Muscle of leg (tissue), 16 donors: ENCODE results near the gene TBP. TPM values are rescaled to one million over a fixed set of nuclear protein-coding genes. Genes with fewer than 3 reads are reported as not detected.
A peak's percentile ranks its signal among the peaks of the same experiment; 100 is the strongest.
"Not testable (repeated sequence)": the region's sequence is repeated elsewhere in the genome, so short reads cannot be mapped to it uniquely, and the experiment has no call there.

Experiments
- DNase-seq: peaks from one replicate; pipeline ENCODE4 v3.0.0; 2013
- H3K27ac ChIP-seq: one replicate; pipeline ENCODE4 v1.5.1; 2013; ENCODE audit warnings: mild to moderate bottlenecking, low read length, control low read depth
- H3K27me3 ChIP-seq: one replicate; pipeline ENCODE4 v1.6.1; 2013; ENCODE audit warnings: low read length; ENCODE audit not compliant: control insufficient read depth, insufficient read depth
- H3K36me3 ChIP-seq: one replicate; pipeline ENCODE4 v1.6.1; 2013; ENCODE audit warnings: low read length; ENCODE audit not compliant: control insufficient read depth, insufficient read depth
- H3K4me1 ChIP-seq: one replicate; pipeline ENCODE4 v1.6.1; 2013; ENCODE audit warnings: low read length; ENCODE audit not compliant: control insufficient read depth, insufficient read depth
- H3K4me3 ChIP-seq: one replicate; pipeline ENCODE4 v1.5.1; 2013; ENCODE audit warnings: low read length, control low read depth
- H3K9me3 ChIP-seq: replicated peaks from 2 replicates; pipeline ENCODE4 v1.6.1; 2013; ENCODE audit warnings: low read depth, low read length; ENCODE audit not compliant: control insufficient read depth
- WGBS: methylation state at CpG from one replicate; pipeline ENCODE4 v1.1.5; 2013; ENCODE audit warnings: missing lambda C conversion rate; ENCODE audit not compliant: insufficient coverage; 5-methylcytosine and 5-hydroxymethylcytosine counted together
- long read RNA-seq, 11 donors: transcript quantifications; one replicate each; lab custom pipeline, GENCODE V29; 2026
- polyA plus RNA-seq, 8 donors: library from polyadenylated mRNA; unstranded; fragments of 120-200 nt; gene quantifications; one replicate each; pipeline versions ENCODE4 v1.2.1 to v1.2.3, GENCODE V29; 2013; ENCODE audit warnings: inconsistent platforms in 1 of 8, low replicate concordance in 1 of 8; ENCODE audit not compliant: insufficient read length in 8 of 8, insufficient read depth in 1 of 8
- total RNA-seq: library from RNA; stranded (reverse); fragments of 120-200 nt; gene quantifications from one replicate; pipeline ENCODE4 v1.2.4, GENCODE V29; 2013

Gene TBP
- total RNA-seq (11.2 TPM), polyA plus RNA-seq (10 to 100 TPM; 13.6 to 16.7 (median 14.9) TPM)
- long read RNA-seq, donor 1 = 0 reads
- long read RNA-seq, donor 2 = 0 reads
- long read RNA-seq, donor 3, partial matches to known transcripts = 9 of 13 reads
- long read RNA-seq, donor 3, other reads (novel, unspliced or antisense) = 0 of 13 reads
- long read RNA-seq, donor 4, partial matches to known transcripts = 20 of 21 reads
- long read RNA-seq, donor 4, other reads (novel, unspliced or antisense) = 0 of 21 reads
- long read RNA-seq, donor 5, transcript TBP-202 (8 exons, 1,903 nt) = major isoform, 9 of 45 reads
- long read RNA-seq, donor 5, partial matches to known transcripts = 33 of 45 reads
- long read RNA-seq, donor 5, other reads (novel, unspliced or antisense) = 0 of 45 reads
- long read RNA-seq, donor 6, transcript TBP-202 (8 exons, 1,903 nt) = major isoform, 6 of 15 reads
- long read RNA-seq, donor 6, partial matches to known transcripts = 8 of 15 reads
- long read RNA-seq, donor 6, other reads (novel, unspliced or antisense) = 0 of 15 reads
- long read RNA-seq, donor 7, partial matches to known transcripts = 5 of 9 reads
- long read RNA-seq, donor 7, other reads (novel, unspliced or antisense) = 0 of 9 reads
- long read RNA-seq, donor 8, partial matches to known transcripts = 12 of 14 reads
- long read RNA-seq, donor 8, other reads (novel, unspliced or antisense) = 0 of 14 reads
- long read RNA-seq, donor 9, partial matches to known transcripts = 25 of 25 reads
- long read RNA-seq, donor 9, other reads (novel, unspliced or antisense) = 0 of 25 reads
- long read RNA-seq, donor 10, transcript TBP-202 (8 exons, 1,903 nt) = major isoform, 7 of 17 reads
- long read RNA-seq, donor 10, partial matches to known transcripts = 8 of 17 reads
- long read RNA-seq, donor 10, other reads (novel, unspliced or antisense) = 0 of 17 reads
- long read RNA-seq, donor 11, transcript TBP-202 (8 exons, 1,903 nt) = major isoform, 6 of 7 reads
- long read RNA-seq, donor 11, partial matches to known transcripts = 0 of 7 reads
- long read RNA-seq, donor 11, other reads (novel, unspliced or antisense) = 0 of 7 reads

DNA sequence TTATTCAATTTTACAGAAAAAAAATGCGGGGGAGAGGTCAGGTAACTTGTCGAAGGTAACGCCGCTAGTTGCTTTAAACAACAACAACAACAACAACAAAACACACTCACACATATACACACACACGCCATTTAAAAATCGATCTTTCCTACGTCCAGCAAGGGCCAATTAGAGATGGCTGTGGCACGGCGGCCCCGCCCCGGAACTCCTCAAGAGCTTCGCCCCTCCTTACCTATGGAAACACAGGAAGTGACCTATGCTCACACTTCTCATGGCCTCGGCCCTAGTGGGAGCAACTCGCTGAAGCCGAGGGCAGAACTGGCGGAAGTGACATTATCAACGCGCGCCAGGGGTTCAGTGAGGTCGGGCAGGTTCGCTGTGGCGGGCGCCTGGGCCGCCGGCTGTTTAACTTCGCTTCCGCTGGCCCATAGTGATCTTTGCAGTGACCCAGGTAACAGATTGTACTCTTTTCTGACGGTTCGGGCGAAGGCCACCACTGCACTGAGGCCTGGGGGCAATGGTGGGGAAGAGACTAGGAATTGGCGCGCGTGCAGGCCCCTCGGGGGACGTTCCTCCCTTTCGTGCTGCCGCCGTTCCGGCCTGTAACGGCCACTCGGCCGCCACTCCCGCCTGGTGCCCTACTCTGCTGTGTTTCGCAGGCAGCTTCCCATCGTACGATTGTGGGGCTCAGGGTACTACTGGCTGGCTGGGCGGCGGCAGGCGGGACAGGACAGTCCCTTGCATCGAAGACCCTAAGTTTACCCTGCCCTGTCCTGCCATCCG lies at the start of gene TBP:
Gene TBP (plus strand): TSS at position 357 of the 783 bp plus-strand sequence. CDS start 2,661 bp downstream, outside the sequence.
- Histone ChIP-seq H3K36me3 (peaks cover 4% of the 10 kb centered on the region), H3K4me3 (peak within 1 kb of the TSS; percentile 94), H3K4me1 (peaks cover 9% of the 10 kb centered on the region), H3K27me3 (no peaks in the 10 kb centered on the region), H3K9me3 (no peaks in the 10 kb centered on the region), H3K27ac (peak within 1 kb of the TSS; percentile 89)
- peak; percentile 100 for DNase-seq
- WGBS = 0% methylated on average over 44 of the region's 51 CpGs

DNA sequence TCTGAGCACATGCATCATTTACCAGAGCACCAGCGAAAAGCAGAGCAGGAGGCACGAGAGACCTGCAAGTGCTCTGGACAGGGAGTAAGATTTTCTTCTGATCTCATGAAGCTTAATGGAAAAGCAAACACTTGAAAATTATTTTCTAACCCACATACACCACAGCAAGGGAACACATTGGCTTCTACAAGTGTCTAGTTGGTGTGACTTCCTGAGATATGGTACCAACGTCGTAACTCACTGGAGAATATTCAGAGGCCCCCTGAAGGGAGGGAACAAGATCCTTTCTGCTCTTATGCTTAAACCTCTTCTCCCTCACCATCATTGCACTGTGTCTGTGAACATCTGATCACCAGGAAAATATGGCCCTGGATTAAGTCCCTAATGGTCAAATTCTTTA lies 49.7 kb upstream of the TBP start:
- H3K27me3 ChIP-seq = no peaks in the 10 kb centered on the region
- no peaks in the 10 kb centered on the region for H3K36me3 ChIP-seq
- H3K9me3 ChIP-seq = peaks cover 3% of the 10 kb centered on the region
- no peak overlapping the region for H3K4me3 ChIP-seq
- no peak overlapping the region for H3K27ac ChIP-seq
- WGBS = no CpG with 5 or more reads among the region's 4 CpGs
- H3K4me1 ChIP-seq = peaks cover 7% of the 10 kb centered on the region
- DNase-seq = no peak

GRCh38 chr6:170505306-170505705 lies 48.9 kb upstream of the TBP start:
- peak; percentile 56 for DNase-seq
- Histone ChIP-seq H3K27ac (peak overlapping the region; percentile 23), H3K9me3 (peaks cover 3% of the 10 kb centered on the region), H3K4me1 (peaks cover 7% of the 10 kb centered on the region), H3K4me3 (no peak overlapping the region), H3K27me3 (no peaks in the 10 kb centered on the region), H3K36me3 (no peaks in the 10 kb centered on the region)
- 52% methylated on average over 8 of the region's 9 CpGs for WGBS

GRCh38 chr6:170506446-170506845 lies 47.7 kb upstream of the TBP start:
- DNase-seq = no peak
- Histone ChIP-seq H3K27ac (no peak overlapping the region), H3K4me1 (peaks cover 11% of the 10 kb centered on the region), H3K9me3 (no peaks in the 10 kb centered on the region), H3K4me3 (no peak overlapping the region), H3K27me3 (no peaks in the 10 kb centered on the region), H3K36me3 (no peaks in the 10 kb centered on the region)
- 76% methylated on average over 4 of the region's 4 CpGs for WGBS

GRCh38 chr6:170507728-170508127 lies 46.4 kb upstream of the TBP start:
- H3K27me3 ChIP-seq, H3K36me3 ChIP-seq, H3K27ac ChIP-seq, H3K4me3 ChIP-seq, DNase-seq, H3K9me3 ChIP-seq: not testable (repeated sequence)
- H3K4me1 ChIP-seq = peaks cover 11% of the 10 kb centered on the region
- no CpG with 5 or more reads among the region's 2 CpGs for WGBS

DNA sequence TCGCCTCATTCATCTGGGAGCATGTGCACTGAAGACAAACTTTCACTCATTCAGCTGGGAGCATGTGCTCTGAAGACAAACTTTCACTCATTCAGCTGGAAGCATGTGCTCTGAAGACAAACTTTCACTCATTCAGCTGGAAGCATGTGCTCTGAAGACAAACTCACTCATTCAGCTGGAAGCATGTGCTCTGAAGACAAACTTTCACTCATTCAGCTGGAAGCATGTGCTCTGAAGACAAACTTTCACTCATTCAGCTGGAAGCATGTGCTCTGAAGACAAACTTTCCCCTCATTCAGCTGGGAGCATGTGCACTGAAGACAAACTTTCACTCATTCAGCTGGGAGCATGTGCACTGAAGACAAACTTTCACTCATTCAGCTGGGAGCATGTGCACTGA lies 45.9 kb upstream of the TBP start:
- not testable (repeated sequence) for H3K9me3 ChIP-seq, H3K27ac ChIP-seq, H3K36me3 ChIP-seq, DNase-seq, H3K4me3 ChIP-seq, H3K27me3 ChIP-seq
- no CpG with 5 or more reads among the region's 1 CpG for WGBS
- peaks cover 11% of the 10 kb centered on the region for H3K4me1 ChIP-seq

DNA sequence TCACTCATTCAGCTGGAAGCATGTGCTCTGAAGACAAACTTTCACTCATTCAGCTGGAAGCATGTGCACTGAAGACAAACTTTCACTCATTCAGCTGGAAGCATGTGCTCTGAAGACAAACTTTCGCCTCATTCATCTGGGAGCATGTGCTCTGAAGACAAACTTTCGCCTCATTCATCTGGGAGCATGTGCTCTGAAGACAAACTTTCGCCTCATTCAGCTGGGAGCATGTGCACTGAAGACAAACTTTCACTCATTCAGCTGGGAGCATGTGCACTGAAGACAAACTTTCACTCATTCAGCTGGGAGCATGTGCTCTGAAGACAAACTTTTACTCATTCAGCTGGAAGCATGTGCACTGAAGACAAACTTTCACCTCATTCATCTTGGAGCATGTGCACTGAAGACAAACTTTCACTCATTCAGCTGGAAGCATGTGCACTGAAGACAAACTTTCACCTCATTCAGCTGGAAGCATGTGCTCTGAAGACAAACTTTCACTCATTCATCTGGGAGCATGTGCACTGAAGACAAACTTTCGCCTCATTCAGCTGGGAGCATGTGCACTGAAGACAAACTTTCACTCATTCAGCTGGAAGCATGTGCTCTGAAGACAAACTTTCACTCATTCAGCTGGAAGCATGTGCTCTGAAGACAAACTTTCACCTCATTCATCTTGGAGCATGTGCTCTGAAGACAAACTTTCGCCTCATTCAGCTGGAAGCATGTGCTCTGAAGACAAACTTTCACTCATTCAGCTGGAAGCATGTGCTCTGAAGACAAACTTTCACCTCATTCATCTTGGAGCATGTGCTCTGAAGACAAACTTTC lies 45.1 kb upstream of the TBP start:
- H3K4me3 ChIP-seq, H3K27me3 ChIP-seq, H3K27ac ChIP-seq, H3K36me3 ChIP-seq, H3K9me3 ChIP-seq, DNase-seq: not testable (repeated sequence)
- H3K4me1 ChIP-seq = peaks cover 11% of the 10 kb centered on the region
- 83% methylated on average over 3 of the region's 5 CpGs for WGBS

- Histone ChIP-seq H3K27ac (no peak overlapping the region), H3K36me3 (no peaks in the 10 kb centered on the region), H3K27me3 (no peaks in the 10 kb centered on the region), H3K4me3 (no peak overlapping the region), H3K4me1 (peaks cover 11% of the 10 kb centered on the region), H3K9me3 (no peaks in the 10 kb centered on the region)
- DNase-seq = no peak
- no CpG with 5 or more reads among the region's 3 CpGs for WGBS
These were observed 44.5 kb upstream of the TBP start for GRCh38 chr6:170509723-170510018.

DNA sequence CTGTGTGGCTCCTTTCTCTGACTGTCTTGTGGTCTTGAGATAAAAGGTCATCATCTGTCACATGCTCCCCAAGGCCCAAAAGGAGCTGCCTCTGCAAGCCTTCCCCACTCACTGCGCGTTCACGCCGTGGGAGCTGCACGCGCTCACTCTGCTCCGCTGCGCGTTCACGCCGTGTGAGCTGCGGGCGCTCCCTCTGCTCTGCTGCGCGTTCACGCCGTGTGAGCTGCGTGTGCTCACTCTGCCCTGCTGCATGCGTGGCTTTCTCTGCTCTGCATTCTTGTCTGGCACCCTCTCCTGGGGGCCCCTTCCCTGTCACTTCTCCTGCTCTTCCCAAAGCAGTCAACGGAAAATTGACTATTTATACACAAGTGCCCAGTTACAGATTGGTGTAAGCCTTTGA lies 43.5 kb upstream of the TBP start:
- no peak overlapping the region for H3K4me3 ChIP-seq
- DNase-seq = no peak
- no peaks in the 10 kb centered on the region for H3K9me3 ChIP-seq
- peaks cover 6% of the 10 kb centered on the region for H3K4me1 ChIP-seq
- WGBS = 81% methylated on average over 20 of the region's 20 CpGs
- no peaks in the 10 kb centered on the region for H3K36me3 ChIP-seq
- H3K27me3 ChIP-seq = no peaks in the 10 kb centered on the region
- H3K27ac ChIP-seq = no peak overlapping the region
